Activated CD4-positive, alpha-beta memory T cell treated with anti-CD3 and anti-CD28 coated beads for 36 hours (primary cell): Measurements from ENCODE around the gene SCEL. TPM values are rescaled to one million over a fixed set of nuclear protein-coding genes. Genes with fewer than 3 reads are reported as not detected.

ENCODE experiments used
- CTCF ChIA-PET: fragments of 350-600 bp; sonication (Branson Sonifier 250); formaldehyde crosslinking; loops from one replicate; lab custom pipeline; 2021; ENCODE audit warnings: antibody characterized with exemption, inconsistent platforms; lab: Charles Lee
- POLR2A ChIA-PET: fragments of 350-600 bp; sonication (Branson Sonifier 250); formaldehyde crosslinking; loops from one replicate; lab custom pipeline; 2021; ENCODE audit warnings: antibody characterized with exemption; lab: Charles Lee
- DNase-seq: peaks from one replicate; pipeline ENCODE4 v3.0.0-alpha.2; 2020
- H3K27ac Mint-ChIP-seq: one replicate; pipeline ENCODE4 v1.8.0; 2021; ENCODE audit warnings: mixed read lengths
- H3K27me3 Mint-ChIP-seq: one replicate; pipeline ENCODE4 v1.8.0; 2021; ENCODE audit warnings: mixed read lengths
- H3K36me3 Mint-ChIP-seq: one replicate; pipeline ENCODE4 v1.8.0; 2021; ENCODE audit warnings: mixed read lengths
- H3K4me1 Mint-ChIP-seq: one replicate; pipeline ENCODE4 v1.8.0; 2021; ENCODE audit warnings: low read depth, mixed read lengths
- H3K4me3 Mint-ChIP-seq: one replicate; pipeline ENCODE4 v1.8.0; 2021; ENCODE audit warnings: mild to moderate bottlenecking, mixed read lengths
- H3K9me3 Mint-ChIP-seq: one replicate; pipeline ENCODE4 v1.8.0; 2021; ENCODE audit warnings: mixed read lengths
- intact Hi-C: fragments of 100-400 bp; cut with micrococcal nuclease; formaldehyde crosslinking; loops from one replicate; pipeline ENCODE4 v1.15.1; 2023
- total RNA-seq, 2 experiments: library from RNA; stranded (reverse); gene quantifications; one replicate each; pipeline ENCODE4 v1.2.3, GENCODE V29; 2021

The SCEL gene
- total RNA-seq, 2 experiments from 2014 or later: not detected

GRCh38 chr13:77537289-77537919, 1.9 kb downstream of the SCEL start:
- no peaks in the 10 kb centered on the region for H3K27me3 Mint-ChIP-seq
- ChIA-PET POLR2A (no interaction called here), CTCF (no interaction called here)
- intact Hi-C loops: no loop called here
- no peaks in the 10 kb centered on the region for H3K36me3 Mint-ChIP-seq
- H3K4me3 Mint-ChIP-seq: no peak overlapping the region
- no peaks in the 10 kb centered on the region for H3K9me3 Mint-ChIP-seq
- H3K27ac Mint-ChIP-seq: no peak overlapping the region
- DNase-seq: no peak
- no peaks in the 10 kb centered on the region for H3K4me1 Mint-ChIP-seq

DNA sequence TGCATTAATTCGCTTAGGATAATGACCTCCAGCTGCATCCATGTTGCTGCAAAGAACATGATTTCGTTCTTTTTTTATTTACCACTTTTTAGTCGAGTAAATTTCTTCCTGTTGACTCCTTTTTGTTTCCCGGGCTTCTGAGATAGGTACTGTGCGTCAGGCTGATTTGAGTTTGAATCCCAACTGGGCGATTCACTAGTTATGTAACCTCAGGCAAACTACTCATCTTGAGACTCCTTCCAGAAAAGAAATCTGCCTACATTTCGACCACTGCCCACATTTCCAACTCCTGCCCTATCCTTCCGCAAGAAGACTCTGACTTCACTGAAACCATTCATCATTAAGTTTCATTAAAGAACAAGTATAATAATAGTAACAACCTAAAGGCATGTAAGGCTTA, 8.2 kb downstream of the SCEL start:
- no peak overlapping the region for H3K4me3 Mint-ChIP-seq
- no peak overlapping the region for H3K27ac Mint-ChIP-seq
- no peaks in the 10 kb centered on the region for H3K27me3 Mint-ChIP-seq
- ChIA-PET POLR2A (no interaction called here), CTCF (no interaction called here)
- no peaks in the 10 kb centered on the region for H3K9me3 Mint-ChIP-seq
- DNase-seq: no peak
- H3K4me1 Mint-ChIP-seq: no peaks in the 10 kb centered on the region
- intact Hi-C loops: no loop called here
- no peaks in the 10 kb centered on the region for H3K36me3 Mint-ChIP-seq

- ChIA-PET CTCF (no interaction called here), POLR2A (no interaction called here)
These were observed 8.8 kb downstream of the SCEL start for GRCh38 chr13:77544355-77544754.

GRCh38 chr13:77544758-77545338, 9.3 kb downstream of the SCEL start:
- CTCF ChIA-PET: no interaction called here
- H3K36me3 Mint-ChIP-seq: no peaks in the 10 kb centered on the region

More at GRCh38 chr13:77544355-77544754, 8.8 kb downstream of the SCEL start:
- DNase-seq: no peak
- intact Hi-C loops: no loop called here
- Mint-ChIP-seq H3K27me3 (no peaks in the 10 kb centered on the region), H3K36me3 (no peaks in the 10 kb centered on the region), H3K9me3 (no peaks in the 10 kb centered on the region), H3K27ac (no peak overlapping the region), H3K4me1 (no peaks in the 10 kb centered on the region), H3K4me3 (no peak overlapping the region)

GRCh38 chr13:77545626-77546412, 10.3 kb downstream of the SCEL start:
- Mint-ChIP-seq H3K4me3 (no peak overlapping the region), H3K4me1 (no peaks in the 10 kb centered on the region), H3K27me3 (no peaks in the 10 kb centered on the region), H3K9me3 (no peaks in the 10 kb centered on the region), H3K36me3 (no peaks in the 10 kb centered on the region), H3K27ac (no peak overlapping the region)
- CTCF ChIA-PET: no interaction called here
- intact Hi-C loops: no loop called here
- no peak for DNase-seq
- POLR2A ChIA-PET: no interaction called here

More at GRCh38 chr13:77544758-77545338, 9.3 kb downstream of the SCEL start:
- Mint-ChIP-seq H3K9me3 (no peaks in the 10 kb centered on the region), H3K4me3 (no peak overlapping the region), H3K4me1 (no peaks in the 10 kb centered on the region), H3K27ac (no peak overlapping the region), H3K27me3 (no peaks in the 10 kb centered on the region)
- POLR2A ChIA-PET: no interaction called here
- intact Hi-C loops: no loop called here
- no peak for DNase-seq

GRCh38 chr13:77548095-77548494, 12.6 kb downstream of the SCEL start:
- intact Hi-C loops: no loop called here
- no peaks in the 10 kb centered on the region for H3K9me3 Mint-ChIP-seq
- CTCF ChIA-PET: no interaction called here

GRCh38 chr13:77548594-77548993, 13.1 kb downstream of the SCEL start:
- ChIA-PET POLR2A (no interaction called here), CTCF (no interaction called here)
- Mint-ChIP-seq H3K27me3 (no peaks in the 10 kb centered on the region), H3K9me3 (no peaks in the 10 kb centered on the region), H3K36me3 (no peaks in the 10 kb centered on the region), H3K27ac (no peak overlapping the region), H3K4me3 (no peak overlapping the region), H3K4me1 (no peaks in the 10 kb centered on the region)
- intact Hi-C loops: no loop called here
- no peak for DNase-seq

More at GRCh38 chr13:77548095-77548494, 12.6 kb downstream of the SCEL start:
- Mint-ChIP-seq H3K27ac (no peak overlapping the region), H3K36me3 (no peaks in the 10 kb centered on the region), H3K27me3 (no peaks in the 10 kb centered on the region), H3K4me1 (no peaks in the 10 kb centered on the region), H3K4me3 (no peak overlapping the region)
- DNase-seq: no peak
- POLR2A ChIA-PET: no interaction called here

- H3K4me3 Mint-ChIP-seq: no peak overlapping the region
- DNase-seq: no peak
- peaks cover 5% of the 10 kb centered on the region for H3K4me1 Mint-ChIP-seq
- H3K9me3 Mint-ChIP-seq: no peaks in the 10 kb centered on the region
- peaks cover 4% of the 10 kb centered on the region for H3K27me3 Mint-ChIP-seq
- ChIA-PET POLR2A (no interaction called here), CTCF (interaction anchor here (0.8 to 1.4 kb wide), 2 partner anchors 11 to 76 kb away, joined by 3 to 6 read pairs; no protein-coding TSS in a partner anchor)
- intact Hi-C loops: no loop called here
- H3K36me3 Mint-ChIP-seq: no peaks in the 10 kb centered on the region
- H3K27ac Mint-ChIP-seq: no peak overlapping the region
These were observed 18.6 kb downstream of the SCEL start for GRCh38 chr13:77554069-77554468.

GRCh38 chr13:77555246-77555645, 19.7 kb downstream of the SCEL start:
- H3K27me3 Mint-ChIP-seq: peaks cover 4% of the 10 kb centered on the region
- CTCF ChIA-PET: no interaction called here

DNA sequence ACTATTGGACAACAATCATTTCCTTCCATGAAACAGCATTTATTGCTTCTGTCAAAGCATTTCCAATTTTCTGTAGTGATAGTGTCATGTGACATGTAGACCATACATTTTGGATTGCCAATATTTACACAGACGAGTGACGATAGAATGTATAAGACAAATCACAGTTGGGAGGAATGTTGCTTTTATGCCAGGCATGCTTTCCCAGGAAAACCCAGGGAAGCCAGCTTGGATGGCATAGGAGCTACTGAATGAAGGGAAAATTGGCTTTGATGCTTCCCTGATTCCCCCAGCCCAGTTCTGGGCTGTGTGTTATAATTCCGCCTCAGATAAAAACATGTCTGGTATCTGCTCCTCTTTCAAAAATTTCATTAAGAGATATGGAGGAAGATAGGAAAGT, 22.5 kb downstream of the SCEL start:
- H3K36me3 Mint-ChIP-seq: no peaks in the 10 kb centered on the region
- no peak overlapping the region for H3K4me3 Mint-ChIP-seq
- ChIA-PET POLR2A (no interaction called here), CTCF (interaction anchor here (0.8 kb wide), 1 partner anchor 80 kb away, joined by 4 read pairs; no protein-coding TSS in a partner anchor)
- peaks cover 4% of the 10 kb centered on the region for H3K27me3 Mint-ChIP-seq
- peaks cover 12% of the 10 kb centered on the region for H3K4me1 Mint-ChIP-seq
- DNase-seq: no peak
- no peaks in the 10 kb centered on the region for H3K9me3 Mint-ChIP-seq
- intact Hi-C loops: no loop called here
- H3K27ac Mint-ChIP-seq: no peak overlapping the region

More at GRCh38 chr13:77555246-77555645, 19.7 kb downstream of the SCEL start:
- no peak overlapping the region for H3K27ac Mint-ChIP-seq
- no peaks in the 10 kb centered on the region for H3K36me3 Mint-ChIP-seq
- H3K4me1 Mint-ChIP-seq: peaks cover 12% of the 10 kb centered on the region
- H3K4me3 Mint-ChIP-seq: no peak overlapping the region
- DNase-seq: no peak
- no peaks in the 10 kb centered on the region for H3K9me3 Mint-ChIP-seq
- intact Hi-C loops: no loop called here
- POLR2A ChIA-PET: no interaction called here

DNA sequence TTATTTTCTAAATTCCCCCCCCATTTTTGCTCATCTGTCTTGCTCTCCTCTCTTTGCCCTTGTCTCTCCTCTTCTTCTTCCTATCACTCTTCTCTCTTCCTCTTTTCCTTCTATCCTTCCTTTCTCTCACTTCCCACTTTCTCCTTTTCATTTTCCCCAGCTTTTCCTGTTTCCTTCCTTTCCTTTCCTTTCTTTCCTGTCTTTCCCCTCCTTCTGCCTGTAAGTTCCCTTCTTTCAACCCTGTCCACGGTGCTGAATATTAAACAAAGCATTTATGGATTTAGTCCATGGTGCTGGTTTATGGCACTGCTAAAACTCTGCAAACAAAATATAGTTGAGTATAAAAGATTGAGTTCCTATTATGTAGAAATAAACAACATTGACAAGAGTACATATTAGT, 27.6 kb downstream of the SCEL start:
- DNase-seq: no peak

DNA sequence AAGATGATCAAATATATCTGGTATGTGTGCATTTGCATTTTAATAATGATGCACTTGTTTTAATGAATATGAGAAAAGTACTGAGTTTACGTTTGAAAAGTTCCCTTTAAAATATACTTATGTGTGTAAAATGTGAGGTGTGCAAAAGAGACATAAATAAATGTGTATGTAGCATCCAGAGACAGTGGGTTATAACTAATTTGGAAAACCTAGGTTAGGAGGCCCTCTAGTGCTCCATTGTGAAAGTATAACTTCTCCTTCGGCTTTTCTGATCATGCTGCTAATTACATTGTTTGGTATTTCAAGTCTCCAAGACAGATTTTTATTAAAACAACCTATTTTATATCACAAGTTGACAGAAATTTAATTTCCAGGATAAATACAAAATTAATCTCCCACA, 30.1 kb downstream of the SCEL start:
- ChIA-PET POLR2A (no interaction called here), CTCF (interaction anchor here (0.8 to 2.2 kb wide), 8 partner anchors 12 to 511 kb away, joined by 3 to 19 read pairs (median 4); no protein-coding TSS in a partner anchor)
- peaks cover 14% of the 10 kb centered on the region for H3K27me3 Mint-ChIP-seq
- no peaks in the 10 kb centered on the region for H3K4me1 Mint-ChIP-seq
- H3K9me3 Mint-ChIP-seq: no peaks in the 10 kb centered on the region
- intact Hi-C loops: loop anchor here (1.0 to 5.0 kb wide), 2 partner anchors 72 to 223 kb away; no protein-coding TSS in a partner anchor
- DNase-seq: no peak
- H3K36me3 Mint-ChIP-seq: no peaks in the 10 kb centered on the region
- no peak overlapping the region for H3K27ac Mint-ChIP-seq
- no peak overlapping the region for H3K4me3 Mint-ChIP-seq

More for the DNA sequence above, 27.6 kb downstream of the SCEL start:
- Mint-ChIP-seq H3K27ac (no peak overlapping the region), H3K36me3 (no peaks in the 10 kb centered on the region), H3K9me3 (no peaks in the 10 kb centered on the region), H3K4me3 (no peak overlapping the region), H3K27me3 (peaks cover 7% of the 10 kb centered on the region), H3K4me1 (peaks cover 10% of the 10 kb centered on the region)
- intact Hi-C loops: no loop called here
- POLR2A ChIA-PET: no interaction called here
- CTCF ChIA-PET: interaction anchor here (1.0 to 1.2 kb wide), 2 partner anchors 70 to 85 kb away, joined by 3 to 4 read pairs; no protein-coding TSS in a partner anchor
